WTC11 (cell line): ENCODE measurements around the gene GPR83. TPM values are rescaled to one million over a fixed set of nuclear protein-coding genes. Genes with fewer than 3 reads are reported as not detected.

Experiments
- ATAC-seq: fragments of 200-7000 bp; cut with Tn5 transposase; 2 replicates; pipeline ENCODE4 v1.10.0; 2021; ENCODE audit warnings: mild to moderate bottlenecking, moderate library complexity
- CTCF ChIA-PET: fragments of 300-600 bp; sonication (Branson Sonifier 250); formaldehyde crosslinking; loops from one replicate; lab custom pipeline; 2021; ENCODE audit warnings: antibody characterized with exemption; lab: Charles Lee
- POLR2A ChIA-PET: fragments of 350-600 bp; sonication (Branson Sonifier 250); formaldehyde crosslinking; loops from one replicate; lab custom pipeline; 2021; ENCODE audit warnings: antibody characterized with exemption; lab: Charles Lee
- DNase-seq: peaks from one replicate; pipeline ENCODE4 v3.0.0; 2021; ENCODE audit warnings: low spot score
- H3K27ac Mint-ChIP-seq: 2 replicates; pipeline ENCODE4 v1.8.0; 2021; ENCODE audit warnings: mixed read lengths
- H3K27me3 Mint-ChIP-seq: 2 replicates; pipeline ENCODE4 v1.8.0; 2021; ENCODE audit warnings: low read depth, mild to moderate bottlenecking, moderate library complexity, mixed read lengths
- H3K36me3 Mint-ChIP-seq: 2 replicates; pipeline ENCODE4 v1.8.0; 2021; ENCODE audit warnings: mixed read lengths
- H3K4me1 Mint-ChIP-seq: 2 replicates; pipeline ENCODE4 v1.8.0; 2022; ENCODE audit warnings: mixed read lengths
- H3K4me3 Mint-ChIP-seq: 2 replicates; pipeline ENCODE4 v1.8.0; 2021; ENCODE audit warnings: mild to moderate bottlenecking, moderate library complexity, mixed read lengths
- H3K9me3 Mint-ChIP-seq: 2 replicates; pipeline ENCODE4 v1.8.0; 2021; ENCODE audit warnings: mixed read lengths
- ELF4 ChIP-seq: sonication (generic); formaldehyde crosslinking; IDR thresholded peaks from 2 replicates; pipeline ENCODE4 v1.8.1; 2022; ENCODE audit warnings: low read depth, mild to moderate bottlenecking, moderate library complexity, missing genetic modification reagents
- ESRRA ChIP-seq: sonication (generic); formaldehyde crosslinking; IDR thresholded peaks from 2 replicates; pipeline ENCODE4 v1.8.1; 2022; ENCODE audit warnings: mild to moderate bottlenecking, missing genetic modification reagents, borderline replicate concordance
- FOXJ3 ChIP-seq: sonication (generic); formaldehyde crosslinking; IDR thresholded peaks from 2 replicates; pipeline ENCODE4 v1.9.0; 2021; ENCODE audit warnings: missing genetic modification reagents, mild to moderate bottlenecking, borderline replicate concordance
- FOXK1 ChIP-seq: sonication (generic); formaldehyde crosslinking; IDR thresholded peaks from 2 replicates; pipeline ENCODE4 v1.8.0; 2022; ENCODE audit warnings: mild to moderate bottlenecking, moderate library complexity, missing genetic modification reagents
- GABPB1 ChIP-seq: sonication (generic); formaldehyde crosslinking; IDR thresholded peaks from 2 replicates; pipeline ENCODE4 v1.8.1; 2023; ENCODE audit warnings: mild to moderate bottlenecking, missing genetic modification reagents
- MYBL2 ChIP-seq: sonication (generic); formaldehyde crosslinking; IDR thresholded peaks from 2 replicates; pipeline ENCODE4 v1.8.1; 2023; ENCODE audit warnings: mild to moderate bottlenecking, moderate library complexity, missing genetic modification reagents
- NFATC4 ChIP-seq: fragments of 250-450 bp; sonication (Bioruptor Pico); IDR thresholded peaks from 2 replicates; pipeline ENCODE4 v1.9.0; 2021; ENCODE audit warnings: mild to moderate bottlenecking
- NFE2L1 ChIP-seq: sonication (generic); formaldehyde crosslinking; IDR thresholded peaks from 2 replicates; pipeline ENCODE4 v1.8.1; 2023; ENCODE audit warnings: missing genetic modification reagents
- RELA ChIP-seq: sonication (generic); formaldehyde crosslinking; IDR thresholded peaks from 2 replicates; pipeline ENCODE4 v1.8.1; 2022; ENCODE audit warnings: missing genetic modification reagents, mild to moderate bottlenecking, borderline replicate concordance
- TCF7 ChIP-seq: sonication (generic); formaldehyde crosslinking; IDR thresholded peaks from 2 replicates; pipeline ENCODE4 v1.8.0; 2022; ENCODE audit warnings: mild to moderate bottlenecking, low read depth, missing genetic modification reagents, moderate library complexity
- TEAD1 ChIP-seq: sonication (generic); formaldehyde crosslinking; IDR thresholded peaks from 2 replicates; pipeline ENCODE4 v1.8.0; 2022; ENCODE audit warnings: mild to moderate bottlenecking, missing genetic modification reagents
- TP53 ChIP-seq: sonication (generic); formaldehyde crosslinking; IDR thresholded peaks from 2 replicates; pipeline ENCODE4 v1.8.1; 2023; ENCODE audit warnings: mild to moderate bottlenecking, missing genetic modification reagents
- ZBTB21 ChIP-seq: sonication (generic); formaldehyde crosslinking; IDR thresholded peaks from 2 replicates; pipeline ENCODE4 v1.8.1; 2023; ENCODE audit warnings: mild to moderate bottlenecking, missing genetic modification reagents, borderline replicate concordance
- ZNF138 ChIP-seq: sonication (generic); formaldehyde crosslinking; conservative IDR thresholded peaks from 2 replicates; pipeline ENCODE4 v1.8.1; 2022; ENCODE audit warnings: mild to moderate bottlenecking, moderate library complexity, missing genetic modification reagents
- ZNF396 ChIP-seq: fragments of 250-450 bp; sonication (Bioruptor Pico); IDR thresholded peaks from 2 replicates; pipeline ENCODE4 v1.8.0; 2021; ENCODE audit warnings: mild to moderate bottlenecking, moderate library complexity, borderline replicate concordance
- ZNF416 ChIP-seq: fragments of 250-450 bp; sonication (Bioruptor Pico); IDR thresholded peaks from 2 replicates; pipeline ENCODE4 v1.9.0; 2021; ENCODE audit warnings: mild to moderate bottlenecking, inconsistent platforms
- total RNA-seq: library from RNA; stranded (reverse); gene quantifications from 3 replicates; pipeline ENCODE4 v1.2.3, GENCODE V29; 2021
- TF ChIP-seq, protein P1 (sequence below): sonication (generic); formaldehyde crosslinking; IDR thresholded peaks from 2 replicates; pipeline ENCODE4 v1.8.0; 2022; ENCODE audit warnings: mild to moderate bottlenecking, missing genetic modification reagents
- TF ChIP-seq, protein P2 (sequence below): sonication (generic); formaldehyde crosslinking; IDR thresholded peaks from 2 replicates; pipeline ENCODE4 v1.8.0; 2023; ENCODE audit warnings: missing genetic modification reagents
- TF ChIP-seq, protein P3 (sequence below): sonication (generic); formaldehyde crosslinking; IDR thresholded peaks from 2 replicates; pipeline ENCODE4 v1.8.0; 2023; ENCODE audit warnings: missing genetic modification reagents, mild to moderate bottlenecking, borderline replicate concordance
- TF ChIP-seq, protein P4 (sequence below): fragments of 250-450 bp; sonication (Bioruptor Pico); conservative IDR thresholded peaks from 2 replicates; pipeline ENCODE4 v1.9.0; 2021; ENCODE audit warnings: mild to moderate bottlenecking
- TF ChIP-seq, protein P5 (sequence below): fragments of 250-450 bp; sonication (Bioruptor Pico); IDR thresholded peaks from 2 replicates; pipeline ENCODE4 v2.1.2; 2022; ENCODE audit warnings: mild to moderate bottlenecking, moderate library complexity
- TF ChIP-seq, protein P6 (sequence below): sonication (generic); formaldehyde crosslinking; IDR thresholded peaks from 2 replicates; pipeline ENCODE4 v1.8.1; 2023; ENCODE audit warnings: mild to moderate bottlenecking, missing genetic modification reagents, moderate library complexity

GPR83 gene
- total RNA-seq, 1 experiment from 2014 or later = 0.42 TPM

DNA sequence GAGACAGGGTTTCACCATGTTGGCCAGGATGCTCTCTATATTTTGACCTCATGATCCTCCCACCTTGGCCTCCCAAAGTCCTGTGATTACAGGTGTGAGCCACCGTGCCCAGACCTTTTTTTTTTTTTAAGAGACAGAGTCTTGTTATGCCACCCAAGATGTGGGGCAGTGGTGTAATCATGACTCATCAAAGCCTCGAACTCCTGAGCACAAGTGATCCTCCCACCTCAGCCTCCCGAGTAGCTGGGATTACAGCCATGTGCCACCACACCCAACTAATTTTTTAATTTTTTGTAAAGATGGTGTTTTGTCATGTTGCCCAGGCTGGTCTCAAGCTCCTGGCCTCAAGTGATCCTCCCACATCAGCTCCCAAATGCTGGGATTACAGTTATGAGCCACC lies 59.0 kb downstream of the GPR83 start:
- TF ChIP-seq, protein P1, sequence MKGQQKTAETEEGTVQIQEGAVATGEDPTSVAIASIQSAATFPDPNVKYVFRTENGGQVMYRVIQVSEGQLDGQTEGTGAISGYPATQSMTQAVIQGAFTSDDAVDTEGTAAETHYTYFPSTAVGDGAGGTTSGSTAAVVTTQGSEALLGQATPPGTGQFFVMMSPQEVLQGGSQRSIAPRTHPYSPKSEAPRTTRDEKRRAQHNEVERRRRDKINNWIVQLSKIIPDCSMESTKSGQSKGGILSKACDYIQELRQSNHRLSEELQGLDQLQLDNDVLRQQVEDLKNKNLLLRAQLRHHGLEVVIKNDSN (CRISPR knock-in tag) = no peak
- TF ChIP-seq ZNF396 (CRISPR knock-in tag) (no peak), ESRRA (CRISPR knock-in tag) (no peak), TEAD1 (CRISPR knock-in tag) (no peak), RELA (no peak)
- TF ChIP-seq, protein P2, sequence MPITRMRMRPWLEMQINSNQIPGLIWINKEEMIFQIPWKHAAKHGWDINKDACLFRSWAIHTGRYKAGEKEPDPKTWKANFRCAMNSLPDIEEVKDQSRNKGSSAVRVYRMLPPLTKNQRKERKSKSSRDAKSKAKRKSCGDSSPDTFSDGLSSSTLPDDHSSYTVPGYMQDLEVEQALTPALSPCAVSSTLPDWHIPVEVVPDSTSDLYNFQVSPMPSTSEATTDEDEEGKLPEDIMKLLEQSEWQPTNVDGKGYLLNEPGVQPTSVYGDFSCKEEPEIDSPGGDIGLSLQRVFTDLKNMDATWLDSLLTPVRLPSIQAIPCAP = no peak
- TF ChIP-seq, protein P3, sequence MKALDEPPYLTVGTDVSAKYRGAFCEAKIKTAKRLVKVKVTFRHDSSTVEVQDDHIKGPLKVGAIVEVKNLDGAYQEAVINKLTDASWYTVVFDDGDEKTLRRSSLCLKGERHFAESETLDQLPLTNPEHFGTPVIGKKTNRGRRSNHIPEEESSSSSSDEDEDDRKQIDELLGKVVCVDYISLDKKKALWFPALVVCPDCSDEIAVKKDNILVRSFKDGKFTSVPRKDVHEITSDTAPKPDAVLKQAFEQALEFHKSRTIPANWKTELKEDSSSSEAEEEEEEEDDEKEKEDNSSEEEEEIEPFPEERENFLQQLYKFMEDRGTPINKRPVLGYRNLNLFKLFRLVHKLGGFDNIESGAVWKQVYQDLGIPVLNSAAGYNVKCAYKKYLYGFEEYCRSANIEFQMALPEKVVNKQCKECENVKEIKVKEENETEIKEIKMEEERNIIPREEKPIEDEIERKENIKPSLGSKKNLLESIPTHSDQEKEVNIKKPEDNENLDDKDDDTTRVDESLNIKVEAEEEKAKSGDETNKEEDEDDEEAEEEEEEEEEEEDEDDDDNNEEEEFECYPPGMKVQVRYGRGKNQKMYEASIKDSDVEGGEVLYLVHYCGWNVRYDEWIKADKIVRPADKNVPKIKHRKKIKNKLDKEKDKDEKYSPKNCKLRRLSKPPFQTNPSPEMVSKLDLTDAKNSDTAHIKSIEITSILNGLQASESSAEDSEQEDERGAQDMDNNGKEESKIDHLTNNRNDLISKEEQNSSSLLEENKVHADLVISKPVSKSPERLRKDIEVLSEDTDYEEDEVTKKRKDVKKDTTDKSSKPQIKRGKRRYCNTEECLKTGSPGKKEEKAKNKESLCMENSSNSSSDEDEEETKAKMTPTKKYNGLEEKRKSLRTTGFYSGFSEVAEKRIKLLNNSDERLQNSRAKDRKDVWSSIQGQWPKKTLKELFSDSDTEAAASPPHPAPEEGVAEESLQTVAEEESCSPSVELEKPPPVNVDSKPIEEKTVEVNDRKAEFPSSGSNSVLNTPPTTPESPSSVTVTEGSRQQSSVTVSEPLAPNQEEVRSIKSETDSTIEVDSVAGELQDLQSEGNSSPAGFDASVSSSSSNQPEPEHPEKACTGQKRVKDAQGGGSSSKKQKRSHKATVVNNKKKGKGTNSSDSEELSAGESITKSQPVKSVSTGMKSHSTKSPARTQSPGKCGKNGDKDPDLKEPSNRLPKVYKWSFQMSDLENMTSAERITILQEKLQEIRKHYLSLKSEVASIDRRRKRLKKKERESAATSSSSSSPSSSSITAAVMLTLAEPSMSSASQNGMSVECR = no peak
- TF ChIP-seq, protein P4, sequence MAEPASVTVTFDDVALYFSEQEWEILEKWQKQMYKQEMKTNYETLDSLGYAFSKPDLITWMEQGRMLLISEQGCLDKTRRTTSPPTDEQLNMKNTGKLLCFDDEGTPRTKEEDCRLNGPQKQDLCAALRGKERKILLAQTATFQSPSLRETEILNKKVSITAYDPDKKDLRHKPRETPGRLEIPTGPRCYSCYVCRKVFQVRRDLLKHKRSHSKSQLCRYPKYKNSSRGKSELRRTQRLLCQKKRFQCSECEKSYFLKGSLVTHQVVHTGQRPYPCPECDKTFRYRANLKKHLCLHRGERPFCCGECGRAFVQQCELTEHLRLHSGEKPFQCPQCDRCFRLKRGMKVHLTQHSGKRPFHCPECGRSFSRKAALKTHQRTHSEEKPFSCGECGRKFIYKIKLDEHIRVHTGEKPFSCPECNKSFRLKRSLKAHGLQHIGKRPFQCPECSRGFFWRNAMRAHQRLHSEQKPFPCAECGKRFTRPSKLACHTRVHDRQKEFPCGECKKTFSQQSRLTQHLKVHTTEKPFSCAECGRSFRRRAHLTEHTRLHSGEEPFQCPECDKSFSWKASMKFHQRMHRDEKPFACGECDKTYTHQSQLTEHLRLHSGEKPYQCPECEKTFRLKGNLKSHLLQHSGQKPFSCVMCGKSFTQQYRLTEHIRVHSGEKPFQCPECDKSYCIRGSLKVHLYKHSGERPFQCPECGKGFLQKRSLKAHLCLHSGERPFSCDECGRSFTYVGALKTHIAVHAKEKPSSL (CRISPR knock-in tag) = no peak
- H3K4me3 Mint-ChIP-seq = no peak overlapping the region
- ChIA-PET CTCF (no interaction called here), POLR2A (no interaction called here)
- H3K9me3 Mint-ChIP-seq = peaks cover 46% of the 10 kb centered on the region
- H3K27ac Mint-ChIP-seq = no peak overlapping the region
- ATAC-seq (no peak), DNase-seq (no peak)
- peaks cover 4% of the 10 kb centered on the region for H3K27me3 Mint-ChIP-seq
- H3K4me1 Mint-ChIP-seq = no peaks in the 10 kb centered on the region
- peaks cover 31% of the 10 kb centered on the region for H3K36me3 Mint-ChIP-seq

DNA sequence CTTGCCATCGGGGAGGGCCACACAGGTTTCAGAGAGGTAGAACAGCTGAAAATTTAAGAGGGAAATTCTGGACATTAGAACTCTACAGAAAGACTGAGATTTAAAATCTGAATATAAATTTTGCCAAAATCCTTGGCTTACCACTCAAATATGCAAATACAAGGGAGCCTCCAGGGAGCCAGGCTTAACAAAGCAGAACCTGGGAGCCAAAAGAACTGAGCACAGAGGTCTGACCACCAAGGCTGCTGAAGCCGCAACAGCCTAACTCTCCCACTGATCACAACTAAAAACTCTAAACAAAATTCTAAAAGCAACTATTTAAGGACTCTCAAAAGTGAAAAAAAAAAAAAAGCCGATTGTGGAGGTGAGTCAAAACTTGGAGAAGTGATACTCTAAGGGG lies 62.6 kb downstream of the GPR83 start:
- DNase-seq (no peak), ATAC-seq (no peak)
- POLR2A ChIA-PET = interaction anchor here (0.7 kb wide), 2 partner anchors 20 to 102 kb away, joined by 3 read pairs; no protein-coding TSS in a partner anchor
- Mint-ChIP-seq H3K36me3 (0 out of 2 replicates have a peak, but pooled peaks cover 4% of the 10 kb centered on the region), H3K9me3 (peaks cover 15% of the 10 kb centered on the region), H3K4me3 (no peak overlapping the region), H3K4me1 (no peaks in the 10 kb centered on the region), H3K27ac (no peak overlapping the region), H3K27me3 (no peaks in the 10 kb centered on the region; the same call in 1 of the 2 replicates)
- CTCF ChIA-PET = no interaction called here
- TF ChIP-seq TCF7 (CRISPR knock-in tag) (no peak), MYBL2 (no peak), FOXJ3 (CRISPR knock-in tag) (no peak), ZBTB21 (no peak), NFATC4 (CRISPR knock-in tag) (no peak), FOXK1 (CRISPR knock-in tag) (no peak), TP53 (CRISPR knock-in tag) (no peak), ZNF416 (CRISPR knock-in tag) (no peak), ZNF138 (CRISPR knock-in tag) (no peak), ELF4 (CRISPR knock-in tag) (no peak), GABPB1 (no peak), NFE2L1 (CRISPR knock-in tag) (no peak)
- TF ChIP-seq, protein P4 (CRISPR knock-in tag) = no peak
- TF ChIP-seq, protein P5, sequence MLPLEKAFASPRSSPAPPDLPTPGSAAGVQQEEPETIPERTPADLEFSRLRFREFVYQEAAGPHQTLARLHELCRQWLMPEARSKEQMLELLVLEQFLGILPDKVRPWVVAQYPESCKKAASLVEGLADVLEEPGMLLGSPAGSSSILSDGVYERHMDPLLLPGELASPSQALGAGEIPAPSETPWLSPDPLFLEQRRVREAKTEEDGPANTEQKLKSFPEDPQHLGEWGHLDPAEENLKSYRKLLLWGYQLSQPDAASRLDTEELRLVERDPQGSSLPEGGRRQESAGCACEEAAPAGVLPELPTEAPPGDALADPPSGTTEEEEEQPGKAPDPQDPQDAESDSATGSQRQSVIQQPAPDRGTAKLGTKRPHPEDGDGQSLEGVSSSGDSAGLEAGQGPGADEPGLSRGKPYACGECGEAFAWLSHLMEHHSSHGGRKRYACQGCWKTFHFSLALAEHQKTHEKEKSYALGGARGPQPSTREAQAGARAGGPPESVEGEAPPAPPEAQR = no peak
- TF ChIP-seq, protein P6, sequence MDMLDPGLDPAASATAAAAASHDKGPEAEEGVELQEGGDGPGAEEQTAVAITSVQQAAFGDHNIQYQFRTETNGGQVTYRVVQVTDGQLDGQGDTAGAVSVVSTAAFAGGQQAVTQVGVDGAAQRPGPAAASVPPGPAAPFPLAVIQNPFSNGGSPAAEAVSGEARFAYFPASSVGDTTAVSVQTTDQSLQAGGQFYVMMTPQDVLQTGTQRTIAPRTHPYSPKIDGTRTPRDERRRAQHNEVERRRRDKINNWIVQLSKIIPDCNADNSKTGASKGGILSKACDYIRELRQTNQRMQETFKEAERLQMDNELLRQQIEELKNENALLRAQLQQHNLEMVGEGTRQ = no peak
